HG02798 (cell line): ENCODE data around the gene PCSK6.

Source experiments
- ATAC-seq: cut with Tn5 transposase; IDR thresholded peaks from one replicate; pipeline ENCODE4 v1.9.1; 2021; ENCODE audit warnings: mild to moderate bottlenecking; ENCODE audit not compliant: unreplicated experiment, poor library complexity

PCSK6 gene

GRCh38 chr15:101489599-101490407 is at the start of gene PCSK6:
Gene PCSK6 (minus strand): TSS chr15:101489707. CDS start chr15:101489670, 37 bp downstream.
- ATAC-seq: no peak

- ATAC-seq: no peak
Observed at GRCh38 chr15:101538996-101539395, 49.5 kb upstream of the PCSK6 start.

GRCh38 chr15:101538177-101538576 is 48.7 kb upstream of the PCSK6 start:
- ATAC-seq: no peak

- no peak for ATAC-seq
Observed at GRCh38 chr15:101537483-101538080, 48.1 kb upstream of the PCSK6 start.

- ATAC-seq: no peak
Observed at GRCh38 chr15:101536875-101537405, 47.4 kb upstream of the PCSK6 start.

- ATAC-seq: no peak
Observed at GRCh38 chr15:101536166-101536874, 46.8 kb upstream of the PCSK6 start.

- no peak for ATAC-seq
Observed at GRCh38 chr15:101535170-101535902, 45.8 kb upstream of the PCSK6 start.

- no peak for ATAC-seq
Observed at GRCh38 chr15:101534376-101534970, 45.0 kb upstream of the PCSK6 start.

- no peak for ATAC-seq
Observed at GRCh38 chr15:101533371-101534140, 44.0 kb upstream of the PCSK6 start.

GRCh38 chr15:101532865-101533264 is 43.4 kb upstream of the PCSK6 start:
- ATAC-seq: no peak

- ATAC-seq: no peak
Observed at GRCh38 chr15:101531170-101531569, 41.7 kb upstream of the PCSK6 start.

- no peak for ATAC-seq
Observed at GRCh38 chr15:101530224-101530958, 40.9 kb upstream of the PCSK6 start.

GRCh38 chr15:101528917-101529299 is 39.4 kb upstream of the PCSK6 start:
- ATAC-seq: no peak

GRCh38 chr15:101528108-101528916 is 38.8 kb upstream of the PCSK6 start:
- peak; percentile 59 for ATAC-seq

GRCh38 chr15:101526890-101527289 is 37.4 kb upstream of the PCSK6 start:
- no peak for ATAC-seq

GRCh38 chr15:101526442-101526841 is 36.9 kb upstream of the PCSK6 start:
- no peak for ATAC-seq

GRCh38 chr15:101526021-101526420 is 36.5 kb upstream of the PCSK6 start:
- no peak for ATAC-seq
